Chondrocyte (in vitro differentiated cells): ENCODE data around the gene SLIT1. TPM values are rescaled to one million over a fixed set of nuclear protein-coding genes. Genes with fewer than 3 reads are reported as not detected.

Experiments used
- DNase-seq: peaks from one replicate; pipeline ENCODE4 v3.0.0; 2021; ENCODE audit warnings: mixed read lengths, low spot score
- H3K27ac Mint-ChIP-seq: one replicate; pipeline ENCODE4 v1.8.0; 2021; ENCODE audit warnings: mild to moderate bottlenecking, moderate library complexity, mixed read lengths; ENCODE audit not compliant: unreplicated experiment
- H3K27me3 Mint-ChIP-seq: 2 replicates; pipeline ENCODE4 v1.8.0; 2021; ENCODE audit warnings: low read depth, mixed read lengths
- H3K36me3 Mint-ChIP-seq: 2 replicates; pipeline ENCODE4 v1.8.0; 2021; ENCODE audit warnings: low read depth, mixed read lengths
- H3K4me1 Mint-ChIP-seq: 2 replicates; pipeline ENCODE4 v1.8.0; 2021; ENCODE audit warnings: low read depth, mild to moderate bottlenecking, mixed read lengths
- H3K4me3 Mint-ChIP-seq: one replicate; pipeline ENCODE4 v1.8.0; 2021; ENCODE audit warnings: mild to moderate bottlenecking, moderate library complexity, mixed read lengths; ENCODE audit not compliant: unreplicated experiment
- H3K9me3 Mint-ChIP-seq: 2 replicates; pipeline ENCODE4 v1.8.0; 2021; ENCODE audit warnings: low read depth, mixed read lengths
- total RNA-seq: library from RNA; stranded (reverse); gene quantifications from 3 replicates; pipeline ENCODE4 v1.2.1, GENCODE V29; 2021
- TF ChIP-seq, protein P1 (sequence below): fragments of 200-600 bp; sonication (generic); IDR thresholded peaks from 2 replicates; pipeline ENCODE4 v1.5.0; 2021; ENCODE audit warnings: antibody characterized with exemption, mild to moderate bottlenecking, moderate library complexity

Gene SLIT1
- total RNA-seq, 1 donor from 2014 or later = not detected

DNA sequence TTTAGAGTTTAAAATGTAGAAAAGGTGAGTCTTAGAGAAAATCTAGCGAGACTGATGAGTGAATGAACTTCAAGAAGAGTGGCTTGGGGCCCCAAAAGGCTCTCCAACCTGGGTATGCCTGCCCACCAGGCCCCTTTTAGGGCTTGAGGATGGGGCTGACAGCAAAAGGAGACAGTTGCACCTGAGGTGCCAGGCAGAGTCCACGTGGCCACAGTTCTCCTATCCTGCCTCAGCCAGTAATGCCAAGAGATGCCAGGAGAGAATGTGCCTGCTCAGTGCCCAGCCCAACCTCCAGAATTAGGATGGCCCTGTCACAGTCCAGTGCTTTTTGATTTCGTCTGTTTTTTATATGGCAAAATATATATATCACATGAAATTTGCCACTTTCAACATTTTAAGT is 156.5 kb downstream of the SLIT1 start:
- peaks cover 19% of the 10 kb centered on the region for H3K27me3 Mint-ChIP-seq
- no peak overlapping the region for H3K27ac Mint-ChIP-seq
- no peak overlapping the region for H3K4me3 Mint-ChIP-seq
- peaks cover 5% of the 10 kb centered on the region for H3K9me3 Mint-ChIP-seq
- TF ChIP-seq, protein P1, sequence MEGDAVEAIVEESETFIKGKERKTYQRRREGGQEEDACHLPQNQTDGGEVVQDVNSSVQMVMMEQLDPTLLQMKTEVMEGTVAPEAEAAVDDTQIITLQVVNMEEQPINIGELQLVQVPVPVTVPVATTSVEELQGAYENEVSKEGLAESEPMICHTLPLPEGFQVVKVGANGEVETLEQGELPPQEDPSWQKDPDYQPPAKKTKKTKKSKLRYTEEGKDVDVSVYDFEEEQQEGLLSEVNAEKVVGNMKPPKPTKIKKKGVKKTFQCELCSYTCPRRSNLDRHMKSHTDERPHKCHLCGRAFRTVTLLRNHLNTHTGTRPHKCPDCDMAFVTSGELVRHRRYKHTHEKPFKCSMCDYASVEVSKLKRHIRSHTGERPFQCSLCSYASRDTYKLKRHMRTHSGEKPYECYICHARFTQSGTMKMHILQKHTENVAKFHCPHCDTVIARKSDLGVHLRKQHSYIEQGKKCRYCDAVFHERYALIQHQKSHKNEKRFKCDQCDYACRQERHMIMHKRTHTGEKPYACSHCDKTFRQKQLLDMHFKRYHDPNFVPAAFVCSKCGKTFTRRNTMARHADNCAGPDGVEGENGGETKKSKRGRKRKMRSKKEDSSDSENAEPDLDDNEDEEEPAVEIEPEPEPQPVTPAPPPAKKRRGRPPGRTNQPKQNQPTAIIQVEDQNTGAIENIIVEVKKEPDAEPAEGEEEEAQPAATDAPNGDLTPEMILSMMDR = no peak
- DNase-seq = no peak
- H3K4me1 Mint-ChIP-seq = peaks cover 13% of the 10 kb centered on the region
- no peaks in the 10 kb centered on the region for H3K36me3 Mint-ChIP-seq

DNA sequence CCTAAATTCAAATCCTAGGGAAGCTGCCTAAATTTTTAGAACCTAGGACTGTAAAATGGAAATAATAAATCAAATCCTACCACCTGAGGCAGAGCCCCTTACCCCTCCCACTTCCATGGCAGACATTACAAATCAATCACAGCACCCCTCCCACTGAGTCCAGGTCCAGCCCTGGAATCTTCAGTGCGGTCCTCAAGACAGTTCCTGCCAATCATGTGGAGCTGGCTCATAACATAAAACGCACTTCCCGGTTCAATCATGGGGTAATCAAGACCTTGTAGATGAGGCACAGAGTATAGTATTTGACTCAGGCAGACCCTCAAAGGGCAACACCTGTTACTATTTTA is 157.0 kb downstream of the SLIT1 start:
- no peak for DNase-seq
- H3K4me1 Mint-ChIP-seq = peaks cover 18% of the 10 kb centered on the region
- H3K36me3 Mint-ChIP-seq = no peaks in the 10 kb centered on the region
- TF ChIP-seq, protein P1 = no peak
- H3K9me3 Mint-ChIP-seq = peaks cover 5% of the 10 kb centered on the region
- peaks cover 19% of the 10 kb centered on the region for H3K27me3 Mint-ChIP-seq
- H3K27ac Mint-ChIP-seq = no peak overlapping the region
- no peak overlapping the region for H3K4me3 Mint-ChIP-seq

DNA sequence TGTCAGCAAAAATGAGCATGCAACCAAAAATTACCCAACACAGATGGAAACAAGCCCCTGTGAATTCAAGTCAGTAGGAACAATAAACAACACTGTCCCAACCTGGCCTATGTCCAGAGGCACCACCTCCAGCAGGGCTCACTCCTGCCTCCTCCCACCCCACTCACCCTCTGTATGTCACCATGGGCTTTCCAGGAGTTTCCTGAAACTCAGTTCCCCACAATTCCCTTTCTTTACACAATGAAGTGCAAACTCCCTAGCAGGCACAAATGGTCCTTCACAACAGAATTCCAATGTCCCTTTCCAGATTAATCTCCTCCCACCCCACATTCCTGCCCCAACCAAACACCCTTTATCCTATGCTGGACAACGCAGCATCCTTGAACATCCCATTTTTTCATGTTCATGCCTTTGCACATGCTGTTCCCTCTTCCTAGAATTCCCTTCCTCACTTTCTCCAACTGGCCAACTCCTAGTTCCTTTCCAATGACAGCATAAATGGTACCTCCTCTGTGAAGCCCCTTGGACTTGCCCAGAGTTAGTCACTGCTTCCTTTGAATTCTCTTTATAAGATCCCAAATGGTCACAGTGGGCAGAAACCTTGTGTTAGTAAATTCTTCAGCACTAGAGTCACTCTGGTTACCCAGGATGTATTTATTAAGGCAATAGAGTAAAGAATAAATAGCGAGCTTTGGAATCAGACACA is 157.5 kb downstream of the SLIT1 start:
- H3K4me1 Mint-ChIP-seq = peaks cover 23% of the 10 kb centered on the region
- H3K27ac Mint-ChIP-seq = no peak overlapping the region
- TF ChIP-seq, protein P1 = no peak
- no peak for DNase-seq
- H3K4me3 Mint-ChIP-seq = no peak overlapping the region
- peaks cover 5% of the 10 kb centered on the region for H3K9me3 Mint-ChIP-seq
- no peaks in the 10 kb centered on the region for H3K36me3 Mint-ChIP-seq
- peaks cover 19% of the 10 kb centered on the region for H3K27me3 Mint-ChIP-seq

DNA sequence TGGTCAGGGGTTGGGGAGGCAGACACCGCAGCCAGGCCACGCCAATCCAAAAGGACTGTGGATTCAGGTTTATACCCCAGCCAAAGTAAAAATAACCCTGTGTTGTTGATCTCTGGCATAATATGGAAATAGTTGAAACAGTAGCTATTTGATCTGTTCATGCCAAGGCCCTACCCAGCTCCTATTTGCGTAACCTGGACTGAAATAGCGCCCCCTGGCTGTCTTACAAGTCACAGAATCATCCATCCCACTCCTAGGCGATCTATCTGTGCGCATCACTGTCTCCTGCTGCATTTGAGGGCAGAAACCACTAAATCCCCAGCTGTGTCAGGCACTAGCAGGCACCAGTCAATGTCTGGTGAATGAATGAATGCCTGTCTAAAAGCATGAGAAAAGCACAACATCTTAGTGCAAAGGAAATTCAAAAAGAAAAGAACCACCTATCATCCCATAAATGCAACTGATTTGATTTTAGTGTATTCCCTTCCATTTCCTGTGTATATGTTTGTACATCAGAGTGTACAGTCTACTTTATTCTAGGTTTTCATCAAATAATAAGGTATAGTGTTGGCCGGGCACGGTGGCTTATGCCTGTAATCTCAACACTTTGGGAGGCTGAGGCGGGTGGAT is 160.0 kb downstream of the SLIT1 start:
- H3K9me3 Mint-ChIP-seq = peaks cover 5% of the 10 kb centered on the region
- TF ChIP-seq, protein P1 = peak; percentile 79
- H3K36me3 Mint-ChIP-seq = no peaks in the 10 kb centered on the region
- no peak for DNase-seq
- H3K27me3 Mint-ChIP-seq = peaks cover 11% of the 10 kb centered on the region
- no peak overlapping the region for H3K27ac Mint-ChIP-seq
- no peak overlapping the region for H3K4me3 Mint-ChIP-seq
- peaks cover 37% of the 10 kb centered on the region for H3K4me1 Mint-ChIP-seq

DNA sequence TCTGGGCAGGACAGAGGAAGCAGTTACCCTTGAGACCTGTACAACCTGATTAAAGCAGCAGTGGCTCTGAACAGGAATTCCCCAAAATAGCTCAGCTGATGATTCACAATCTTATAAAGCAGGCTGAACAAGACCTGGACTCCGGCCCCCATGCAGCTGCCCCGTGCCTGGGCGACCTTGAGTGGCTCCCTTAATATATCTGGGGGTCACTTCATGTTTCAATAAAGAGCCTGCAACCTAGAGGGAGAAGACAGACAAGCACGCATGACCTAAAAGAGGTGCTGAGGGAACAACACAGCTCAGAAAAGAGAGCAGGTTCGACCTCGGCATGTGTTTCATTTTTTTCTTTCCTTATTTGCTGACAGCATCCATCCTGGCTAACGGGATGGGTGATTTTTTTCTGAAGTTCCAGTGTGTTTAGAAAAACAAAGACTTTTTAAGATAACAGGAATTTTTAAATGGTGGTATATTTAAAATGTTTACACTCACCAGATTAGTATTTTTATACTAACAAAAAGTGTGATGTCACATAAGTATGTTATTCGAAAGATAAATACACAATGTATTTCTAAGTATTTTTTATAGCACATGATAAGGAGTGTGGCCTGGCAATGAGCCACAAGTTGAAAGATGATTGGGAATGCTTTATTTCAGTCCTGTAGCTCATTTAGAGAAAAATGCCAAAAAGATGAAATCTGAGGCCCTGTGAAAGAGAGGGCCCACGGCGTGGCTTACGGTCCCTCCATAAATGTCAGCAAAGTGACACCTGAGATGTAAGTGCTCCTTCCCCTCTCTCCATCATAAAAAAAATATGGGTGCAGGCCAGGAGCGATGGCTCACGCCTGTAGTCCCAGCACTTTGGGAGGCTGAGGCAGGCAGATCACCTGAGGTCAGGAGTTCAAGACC is 161.3 kb downstream of the SLIT1 start:
- Mint-ChIP-seq H3K4me3 (peak overlapping the region; percentile 42), H3K4me1 (peaks cover 46% of the 10 kb centered on the region), H3K27me3 (peaks cover 3% of the 10 kb centered on the region), H3K36me3 (no peaks in the 10 kb centered on the region), H3K27ac (peak overlapping the region; percentile 98), H3K9me3 (peaks cover 5% of the 10 kb centered on the region)
- TF ChIP-seq, protein P1 = no peak
- DNase-seq = peak; percentile 38
